IgD-negative memory B cell (primary cell): ENCODE data around the gene TTLL10. TPM values are rescaled to one million over a fixed set of nuclear protein-coding genes. Genes with fewer than 3 reads are reported as not detected.
A peak's percentile ranks its signal among the peaks of the same experiment; 100 is the strongest.
"Not testable (repeated sequence)": the region's sequence is repeated elsewhere in the genome, so short reads cannot be mapped to it uniquely, and the experiment has no call there.

Experiments
- H3K27ac Mint-ChIP-seq, 3 donors: one replicate each; pipeline ENCODE4 v1.8.0; 2020 to 2022; ENCODE audit warnings: mild to moderate bottlenecking in 3 of 3, mixed read lengths in 3 of 3, moderate library complexity in 1 of 3
- H3K27me3 Mint-ChIP-seq: one replicate; pipeline ENCODE4 v1.8.0; 2021; ENCODE audit warnings: mixed read lengths
- H3K36me3 Mint-ChIP-seq: one replicate; pipeline ENCODE4 v1.8.0; 2020; ENCODE audit warnings: mild to moderate bottlenecking, mixed read lengths
- H3K4me1 Mint-ChIP-seq, 3 donors: one replicate each; pipeline ENCODE4 v1.8.0; 2020 to 2022; ENCODE audit warnings: mixed read lengths in 3 of 3, mild to moderate bottlenecking in 1 of 3
- H3K4me3 Mint-ChIP-seq, 4 donors: one replicate each; pipeline ENCODE4 v1.8.0; 2020 to 2022; ENCODE audit warnings: mild to moderate bottlenecking in 4 of 4, mixed read lengths in 4 of 4, moderate library complexity in 3 of 4
- H3K9me3 Mint-ChIP-seq, 3 donors: one replicate each; pipeline ENCODE4 v1.8.0; 2020 to 2021; ENCODE audit warnings: mixed read lengths in 3 of 3, mild to moderate bottlenecking in 1 of 3
- polyA plus RNA-seq: library from polyadenylated mRNA; unstranded; fragments of 300-500 nt; fragmentation: Illumina TruSeq; gene quantifications from one replicate; pipeline ENCODE4 v1.2.3, GENCODE V29; 2021

The TTLL10 gene
- polyA plus RNA-seq, 1 donor from 2014 or later: not detected

- H3K27ac Mint-ChIP-seq: no peak overlapping the region
- no peaks in the 10 kb centered on the region for H3K9me3 Mint-ChIP-seq
- H3K27me3 Mint-ChIP-seq: peaks cover 8% of the 10 kb centered on the region
- H3K4me1 Mint-ChIP-seq: peaks cover 10 to 20% (median 14%) of the 10 kb centered on the region in 3 donors
- no peaks in the 10 kb centered on the region for H3K36me3 Mint-ChIP-seq
- H3K4me3 Mint-ChIP-seq: peak overlapping the region in 2 of 4 donors; percentile 1 to 72
These were observed 4.9 kb upstream of the TTLL10 start for GRCh38 chr1:1168451-1169411.

- Mint-ChIP-seq H3K4me3 (peak overlapping the region; percentile 38 to 78 (median 58)), H3K27me3 (peaks cover 8% of the 10 kb centered on the region), H3K27ac (peak overlapping the region in 1 of 3 donors; percentile 49), H3K4me1 (peaks cover 9 to 15% (median 10%) of the 10 kb centered on the region in 3 donors), H3K9me3 (no peaks in the 10 kb centered on the region), H3K36me3 (no peaks in the 10 kb centered on the region)
These were observed 4.1 kb upstream of the TTLL10 start for GRCh38 chr1:1169429-1170214.

- Mint-ChIP-seq H3K4me1 (peaks cover 9 to 18% (median 10%) of the 10 kb centered on the region in 3 donors), H3K36me3 (no peaks in the 10 kb centered on the region), H3K4me3 (peak overlapping the region; percentile 38 to 78 (median 58)), H3K27me3 (peaks cover 8% of the 10 kb centered on the region), H3K27ac (peak overlapping the region in 1 of 3 donors; percentile 49), H3K9me3 (no peaks in the 10 kb centered on the region)
These were observed 3.2 kb upstream of the TTLL10 start for GRCh38 chr1:1170215-1171091.

DNA sequence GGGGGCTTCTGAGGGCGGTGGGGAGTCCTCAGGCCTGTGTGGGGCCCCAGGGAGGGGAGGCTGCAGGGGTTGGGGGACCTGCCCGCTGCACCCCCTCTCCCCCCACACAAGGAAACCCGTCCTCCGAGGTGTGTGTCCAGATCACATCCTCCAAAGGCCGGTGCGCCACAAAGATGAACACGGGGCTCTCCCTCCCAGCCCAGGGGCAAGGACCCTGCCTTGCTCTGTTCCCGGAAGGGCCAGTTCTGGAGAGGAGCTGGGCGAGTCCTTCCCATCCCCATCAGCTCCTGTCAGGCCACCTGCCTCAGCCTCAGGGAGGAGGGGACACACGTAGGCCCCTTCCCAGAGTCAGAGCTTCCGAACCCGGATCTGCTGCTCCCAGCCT is 2.5 kb upstream of the TTLL10 start:
- peak overlapping the region in 3 of 4 donors; percentile 64 to 87 (median 81) for H3K4me3 Mint-ChIP-seq
- no peaks in the 10 kb centered on the region for H3K36me3 Mint-ChIP-seq
- H3K27ac Mint-ChIP-seq: no peak overlapping the region

DNA sequence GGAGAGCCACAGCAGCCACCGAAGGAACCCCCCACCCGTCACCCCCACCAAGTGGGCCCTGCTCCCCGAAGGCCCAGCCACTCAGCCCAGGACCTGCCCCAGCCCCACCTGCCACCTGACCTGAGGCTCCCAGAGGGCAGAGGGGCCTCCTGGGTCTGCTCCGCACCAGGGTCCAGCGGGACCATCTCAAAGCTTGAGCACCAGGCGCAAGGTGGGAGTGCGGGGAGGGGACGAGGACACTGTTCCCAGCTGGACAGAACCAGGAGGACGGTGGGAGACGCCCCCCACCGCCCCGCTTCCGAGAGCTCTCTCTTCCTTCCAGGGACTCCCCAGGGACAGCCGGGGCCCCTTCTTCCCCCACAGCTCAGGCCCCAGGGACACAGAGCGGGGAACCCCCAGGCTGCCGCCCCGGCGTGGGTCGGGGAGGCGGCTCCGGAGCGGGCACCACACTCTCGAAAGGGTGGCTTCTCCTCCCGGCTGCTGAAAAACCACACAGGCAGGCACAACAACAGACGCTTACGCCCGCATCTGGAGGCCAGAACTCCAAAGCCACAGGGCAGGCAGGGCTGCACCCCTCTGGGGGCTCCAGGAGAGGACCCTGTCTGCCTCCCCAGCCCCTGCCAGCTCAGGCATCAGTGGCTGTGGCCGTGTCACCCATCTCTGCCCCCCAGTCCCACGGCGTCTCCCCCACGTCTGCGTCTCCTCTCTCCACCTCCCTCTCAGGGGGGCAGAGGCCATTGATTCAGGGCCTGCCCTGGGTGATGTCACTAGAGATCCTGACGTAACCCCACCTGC is 1.9 kb upstream of the TTLL10 start:
- peak overlapping the region in 2 of 3 donors; percentile 78 to 96 for H3K27ac Mint-ChIP-seq
- peaks cover 12% of the 10 kb centered on the region for H3K27me3 Mint-ChIP-seq
- no peaks in the 10 kb centered on the region for H3K36me3 Mint-ChIP-seq
- peaks cover 9 to 18% (median 12%) of the 10 kb centered on the region in 3 donors for H3K4me1 Mint-ChIP-seq
- no peaks in the 10 kb centered on the region for H3K9me3 Mint-ChIP-seq
- H3K4me3 Mint-ChIP-seq: peak overlapping the region; percentile 52 to 87 (median 73)

More for the DNA sequence above, 2.5 kb upstream of the TTLL10 start:
- peaks cover 9 to 17% (median 11%) of the 10 kb centered on the region in 3 donors for H3K4me1 Mint-ChIP-seq
- no peaks in the 10 kb centered on the region for H3K9me3 Mint-ChIP-seq
- H3K27me3 Mint-ChIP-seq: peaks cover 8% of the 10 kb centered on the region

DNA sequence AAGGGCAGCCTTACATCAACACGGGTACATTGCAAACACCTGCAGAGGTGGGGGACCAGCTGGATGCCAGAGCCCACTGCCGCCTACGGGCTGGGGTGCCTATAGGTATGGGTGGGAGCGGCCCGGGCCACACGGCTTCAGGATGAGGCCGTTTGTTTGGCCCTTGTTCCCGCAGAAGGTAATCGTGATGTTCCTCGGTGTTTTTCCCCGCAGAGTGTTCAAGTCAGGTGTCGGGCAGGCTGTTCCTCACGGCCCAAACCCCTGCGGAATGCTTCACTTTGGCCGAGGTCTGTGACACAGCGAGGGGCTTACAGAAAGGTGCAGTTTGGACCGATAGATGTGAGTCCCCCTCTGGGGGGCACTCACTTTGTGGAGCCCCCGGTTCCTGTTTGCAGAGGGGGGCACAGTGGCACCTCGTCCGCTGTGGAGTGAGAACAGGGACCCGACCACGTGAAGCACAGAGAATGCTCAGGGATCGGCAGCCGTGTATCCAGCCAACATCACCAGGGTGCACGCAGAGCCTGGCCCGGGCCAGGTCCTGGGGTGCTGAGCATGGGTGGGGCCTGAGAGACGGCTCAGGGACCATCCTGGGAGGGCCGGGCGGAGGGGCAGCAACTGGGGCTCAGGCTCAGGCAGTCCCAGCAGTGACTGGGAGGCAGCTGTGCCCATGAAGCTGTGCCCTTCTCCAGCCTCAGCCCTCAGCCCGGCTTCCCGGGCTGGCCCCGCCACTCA is 453 bp upstream of the TTLL10 start:
- Mint-ChIP-seq H3K9me3 (no peaks in the 10 kb centered on the region), H3K4me1 (peaks cover 9 to 22% (median 16%) of the 10 kb centered on the region in 3 donors), H3K27ac (peak overlapping the region in 1 of 3 donors; percentile 71), H3K27me3 (peaks cover 20% of the 10 kb centered on the region), H3K4me3 (peak overlapping the region in 2 of 4 donors; percentile 28 to 45), H3K36me3 (peaks cover 2% of the 10 kb centered on the region)

DNA sequence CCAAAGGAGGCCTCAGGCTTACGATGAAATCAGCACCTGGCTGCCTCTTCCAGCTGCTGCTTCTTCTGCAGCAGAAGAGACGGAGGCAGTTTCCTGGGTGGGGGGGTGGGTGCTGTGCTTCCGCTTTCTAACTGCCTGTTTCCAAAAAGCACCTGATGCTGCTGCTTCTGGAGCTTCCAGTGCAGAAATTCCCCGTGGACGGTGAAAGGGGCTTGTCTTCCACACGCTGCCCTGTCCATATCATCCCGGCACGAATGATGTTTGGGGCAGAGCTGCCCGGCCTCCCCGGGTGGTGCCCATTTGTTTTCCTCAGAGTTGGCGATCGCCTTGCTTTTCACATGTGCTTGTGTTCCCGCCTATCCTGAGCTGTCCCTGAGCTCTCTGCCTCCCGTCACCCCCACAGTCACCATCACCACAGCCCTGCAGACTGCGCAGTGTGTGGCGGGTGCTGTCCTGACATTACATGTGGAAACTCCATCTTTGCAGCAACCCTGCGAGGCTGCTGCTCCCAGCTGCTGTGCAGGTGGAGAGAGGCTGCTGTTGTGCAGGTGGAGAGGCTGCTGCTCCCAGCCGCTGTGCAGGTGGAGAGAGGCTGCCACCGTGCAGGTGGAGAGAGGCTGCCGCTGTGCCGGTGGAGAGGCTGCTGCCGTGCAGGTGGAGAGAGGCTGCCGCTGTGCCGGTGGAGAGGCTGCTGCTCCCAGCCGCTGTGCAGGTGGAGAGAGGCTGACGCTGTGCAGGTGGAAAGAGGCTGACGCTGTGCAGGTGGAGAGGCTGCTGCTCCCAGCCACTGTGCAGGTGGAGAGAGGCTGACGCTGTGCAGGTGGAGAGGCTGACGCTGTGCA is 1.8 kb downstream of the TTLL10 start:
- Mint-ChIP-seq H3K27me3 (peaks cover 20% of the 10 kb centered on the region), H3K9me3 (no peaks in the 10 kb centered on the region), H3K27ac (no peak overlapping the region), H3K4me1 (peaks cover 4 to 15% (median 10%) of the 10 kb centered on the region in 3 donors), H3K4me3 (peak overlapping the region in 2 of 4 donors; percentile 43 to 76), H3K36me3 (peaks cover 2% of the 10 kb centered on the region)

GRCh38 chr1:1176063-1176761 is 2.5 kb downstream of the TTLL10 start:
- H3K36me3 Mint-ChIP-seq, H3K9me3 Mint-ChIP-seq: not testable (repeated sequence)
- Mint-ChIP-seq H3K4me1 (peaks cover 4 to 14% (median 10%) of the 10 kb centered on the region in 3 donors), H3K27ac (peak overlapping the region in 1 of 3 donors; percentile 53), H3K27me3 (peaks cover 21% of the 10 kb centered on the region), H3K4me3 (peak overlapping the region in 2 of 4 donors; percentile 27 to 45)

GRCh38 chr1:1176931-1177330 is 3.3 kb downstream of the TTLL10 start:
- Mint-ChIP-seq H3K36me3 (peaks cover 2% of the 10 kb centered on the region), H3K27me3 (peaks cover 26% of the 10 kb centered on the region), H3K4me1 (peaks cover 4 to 13% (median 10%) of the 10 kb centered on the region in 3 donors), H3K4me3 (peak overlapping the region in 2 of 4 donors; percentile 12 to 24), H3K27ac (peak overlapping the region in 1 of 3 donors; percentile 16), H3K9me3 (no peaks in the 10 kb centered on the region)

DNA sequence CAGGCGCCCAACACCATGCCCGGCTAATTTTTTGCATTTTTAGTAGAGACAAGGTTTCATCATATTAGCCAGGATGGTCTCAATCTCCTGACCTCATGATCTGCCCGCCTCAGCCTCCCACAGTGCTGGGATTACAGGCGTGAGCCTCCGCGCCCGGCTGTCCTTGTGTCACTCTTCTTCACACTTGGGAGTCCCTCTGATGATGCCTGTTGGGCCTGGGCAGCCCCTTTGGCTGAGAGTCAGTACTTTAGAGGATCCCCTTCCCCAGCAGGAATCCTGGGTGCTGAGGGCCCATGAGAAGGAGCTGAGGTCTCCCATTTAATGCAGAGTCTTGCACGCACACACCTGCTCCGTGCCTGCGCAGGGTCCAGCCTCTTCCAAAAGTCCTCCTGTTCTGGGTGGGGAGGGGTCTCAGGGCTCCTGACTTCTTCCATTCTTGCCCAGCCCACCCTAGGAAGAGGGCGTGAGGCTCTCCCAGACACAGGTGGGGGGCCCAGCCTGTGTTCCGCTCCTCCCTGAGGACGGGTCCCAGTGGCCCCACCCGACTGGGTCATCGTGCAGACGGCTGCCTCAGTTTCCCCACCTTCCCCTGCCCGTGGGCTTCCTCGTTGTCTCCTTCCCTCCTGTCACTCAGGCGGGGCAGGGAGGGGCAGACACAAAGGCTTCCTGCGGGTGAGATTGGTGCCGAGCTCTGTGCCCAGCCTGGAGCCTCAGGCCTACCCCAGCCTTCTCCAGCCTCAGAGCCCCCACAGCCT is 3.9 kb downstream of the TTLL10 start:
- Mint-ChIP-seq H3K4me1 (peaks cover 0 to 9% (median 6%) of the 10 kb centered on the region in 3 donors), H3K36me3 (peaks cover 2% of the 10 kb centered on the region), H3K27me3 (peaks cover 22% of the 10 kb centered on the region), H3K9me3 (no peaks in the 10 kb centered on the region), H3K4me3 (peak overlapping the region in 1 of 4 donors; percentile 12), H3K27ac (no peak overlapping the region)

DNA sequence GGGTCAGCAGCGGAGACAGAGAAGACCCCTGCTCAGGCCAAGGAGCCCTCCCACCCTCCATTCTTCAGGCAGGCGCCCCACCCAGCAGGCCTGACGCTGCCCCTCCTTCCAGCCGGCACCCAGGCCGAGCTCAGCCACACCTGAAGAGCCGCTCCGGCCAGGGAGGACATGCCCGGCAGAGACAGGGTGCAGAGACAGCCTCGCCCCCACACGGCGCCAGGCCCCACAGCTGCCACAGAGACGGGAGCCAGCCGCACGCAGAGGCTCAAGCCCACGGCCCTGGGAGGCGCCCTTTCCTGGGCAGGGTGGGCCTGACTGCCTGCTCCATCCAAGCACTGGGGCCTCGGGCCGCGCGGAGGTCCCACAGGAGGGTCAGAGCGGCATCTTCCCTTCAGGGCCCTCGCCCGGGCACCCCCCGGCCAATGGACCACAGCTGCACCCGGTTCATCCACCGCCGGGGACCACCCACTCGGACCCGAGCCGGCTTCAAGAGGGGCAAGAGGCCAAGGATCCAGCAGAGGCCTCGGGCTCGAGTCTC is 5.2 kb downstream of the TTLL10 start:
- Mint-ChIP-seq H3K4me1 (peaks cover 0 to 9% (median 6%) of the 10 kb centered on the region in 3 donors), H3K27me3 (peaks cover 22% of the 10 kb centered on the region), H3K9me3 (no peaks in the 10 kb centered on the region), H3K27ac (no peak overlapping the region), H3K36me3 (peaks cover 2% of the 10 kb centered on the region), H3K4me3 (no peak overlapping the region)
